GM18508 (cell line): ENCODE results near the gene NACC1.

Experiments used
- ATAC-seq: cut with Tn5 transposase; IDR thresholded peaks from one replicate; pipeline ENCODE4 v1.9.1; 2021; ENCODE audit warnings: moderate number of reproducible peaks; ENCODE audit not compliant: insufficient read depth, unreplicated experiment

Gene NACC1

GRCh38 chr19:13187419-13187818, 69.4 kb downstream of the NACC1 start:
- ATAC-seq, result no peak

- ATAC-seq, result no peak
Observed at GRCh38 chr19:13189600-13189999, 71.5 kb downstream of the NACC1 start.
